Stimulated activated CD4-positive, alpha-beta T cell treated with anti-CD3 and anti-CD28 coated beads, Interleukin-15, amount 100 ng/mL, for 48 hours (primary cell): ENCODE results near the gene MAP3K13.
"Not testable (repeated sequence)": the region's sequence is repeated elsewhere in the genome, so short reads cannot be mapped to it uniquely, and the experiment has no call there.

Experiments
- DNase-seq, 2 donors: peaks; one replicate each; pipeline ENCODE4 v3.0.0-alpha.2; 2020; ENCODE audit warnings: low read depth in 2 of 2

MAP3K13 gene

GRCh38 chr3:185341616-185342458 is 21.1 kb upstream of the MAP3K13 start:
- DNase-seq: no peak

- DNase-seq: no peak
Measured at GRCh38 chr3:185342459-185343174, 20.3 kb upstream of the MAP3K13 start.

GRCh38 chr3:185347399-185347798 is 15.5 kb upstream of the MAP3K13 start:
- no peak for DNase-seq

- no peak for DNase-seq
Measured at GRCh38 chr3:185350841-185351240, 12.1 kb upstream of the MAP3K13 start.

- DNase-seq: no peak
Measured at GRCh38 chr3:185351396-185351795, 11.5 kb upstream of the MAP3K13 start.

- DNase-seq: no peak
Measured at GRCh38 chr3:185353225-185353624, 9.7 kb upstream of the MAP3K13 start.

GRCh38 chr3:185353823-185354614 is 8.9 kb upstream of the MAP3K13 start:
- DNase-seq: peak; percentile 67 to 72

- DNase-seq: no peak
Measured at GRCh38 chr3:185356499-185356898, 6.4 kb upstream of the MAP3K13 start.

GRCh38 chr3:185361920-185362319 is 1.0 kb upstream of the MAP3K13 start:
- no peak for DNase-seq

GRCh38 chr3:185363662-185364203 is 797 bp downstream of the MAP3K13 start:
- no peak for DNase-seq

GRCh38 chr3:185365291-185366073 is 2.5 kb downstream of the MAP3K13 start:
- DNase-seq: no peak

- no peak for DNase-seq
Measured at GRCh38 chr3:185366074-185366335, 3.1 kb downstream of the MAP3K13 start.

- no peak for DNase-seq
Measured at GRCh38 chr3:185366913-185367312, 4.0 kb downstream of the MAP3K13 start.

- not testable (repeated sequence) for DNase-seq
Measured at GRCh38 chr3:185370349-185370748, 7.4 kb downstream of the MAP3K13 start.

- no peak for DNase-seq
Measured at GRCh38 chr3:185371306-185372074, 8.6 kb downstream of the MAP3K13 start.

- DNase-seq: no peak
Measured at GRCh38 chr3:185381320-185382058, 18.6 kb downstream of the MAP3K13 start.

GRCh38 chr3:185382154-185382553 is 19.2 kb downstream of the MAP3K13 start:
- DNase-seq: no peak

- not testable (repeated sequence) for DNase-seq
Measured at GRCh38 chr3:185386515-185386914, 23.6 kb downstream of the MAP3K13 start.

- no peak for DNase-seq
Measured at GRCh38 chr3:185387646-185388045, 24.7 kb downstream of the MAP3K13 start.

GRCh38 chr3:185393055-185393454 is 30.1 kb downstream of the MAP3K13 start:
- no peak for DNase-seq
